A673 (cell line): ENCODE data around the gene ATP10A. TPM values are rescaled to one million over a fixed set of nuclear protein-coding genes. Genes with fewer than 3 reads are reported as not detected.

Experiments used
- BruUV-seq: library from RNA; stranded (reverse); fragments of 400-500 nt; replicated peaks from 2 replicates; lab custom pipeline; 2021; lab: Mats Ljungman, UMichigan
- CTCF ChIA-PET: fragments of 300-600 bp; sonication (Branson Sonifier 250); formaldehyde crosslinking; loops from one replicate; lab custom pipeline; 2022; ENCODE audit warnings: antibody characterized with exemption; lab: Charles Lee
- POLR2A ChIA-PET: fragments of 300-600 bp; sonication (Branson Sonifier 250); formaldehyde crosslinking; loops from one replicate; lab custom pipeline; 2022; ENCODE audit warnings: antibody characterized with exemption; ENCODE audit not compliant: low non-redundant PET; lab: Charles Lee
- DNase-seq: peaks from one replicate; pipeline ENCODE4 v3.0.0-alpha.2; 2015; ENCODE audit warnings: low spot score
- H3K27ac ChIP-seq: fragments of 200-600 bp; sonication (generic); 2 replicates; pipeline ENCODE4 v1.5.1; 2016; ENCODE audit warnings: mixed run types, low read depth, mild to moderate bottlenecking, mixed read lengths, antibody characterized with exemption, low read length; ENCODE audit not compliant: poor library complexity, severe bottlenecking
- H3K27me3 ChIP-seq: fragments of 200-600 bp; sonication (generic); replicated peaks from 2 replicates; pipeline ENCODE4 v1.6.1; 2017; ENCODE audit warnings: mixed run types, low read depth, mild to moderate bottlenecking, mixed read lengths, antibody characterized with exemption, low read length; ENCODE audit not compliant: insufficient read depth, poor library complexity
- H3K36me3 ChIP-seq: fragments of 200-600 bp; sonication (generic); 2 replicates; pipeline ENCODE4 v1.6.1; 2016; ENCODE audit warnings: mixed run types, mild to moderate bottlenecking, mixed read lengths, antibody characterized with exemption, low read length; ENCODE audit not compliant: insufficient read depth, poor library complexity, severe bottlenecking
- H3K4me1 ChIP-seq: fragments of 200-600 bp; sonication (generic); 2 replicates; pipeline ENCODE4 v1.6.1; 2017; ENCODE audit warnings: mixed run types, mild to moderate bottlenecking, mixed read lengths, antibody characterized with exemption, low read length; ENCODE audit not compliant: insufficient read depth, poor library complexity, severe bottlenecking
- H3K4me3 ChIP-seq: fragments of 200-600 bp; sonication (generic); 2 replicates; pipeline ENCODE4 v1.5.1; 2016; ENCODE audit warnings: low read depth, mixed run types, mild to moderate bottlenecking, mixed read lengths, low read length; ENCODE audit not compliant: poor library complexity, severe bottlenecking
- H3K9me3 ChIP-seq: fragments of 200-600 bp; sonication (generic); 2 replicates; pipeline ENCODE4 v1.6.1; 2016; ENCODE audit warnings: mixed run types, low read depth, mild to moderate bottlenecking, mixed read lengths, antibody characterized with exemption, low read length; ENCODE audit not compliant: poor library complexity, severe bottlenecking
- CTCF ChIP-seq: fragments of 300-800, 200-600 bp; sonication (generic); conservative IDR thresholded peaks from 2 replicates; pipeline ENCODE4 v1.5.1; 2017; ENCODE audit warnings: low read depth, mild to moderate bottlenecking, antibody characterized with exemption, low read length, moderate library complexity, mixed read lengths
- EZH2 ChIP-seq: fragments of 200-600 bp; sonication (generic); IDR thresholded peaks from 2 replicates; pipeline ENCODE4 v1.6.1; 2017; ENCODE audit warnings: borderline replicate concordance, low read depth, mild to moderate bottlenecking, mixed read lengths, antibody characterized with exemption, low read length; ENCODE audit not compliant: poor library complexity, severe bottlenecking
- intact Hi-C: fragments of 100-400 bp; cut with micrococcal nuclease; formaldehyde crosslinking; loops from one replicate; pipeline ENCODE4 v1.10.0; 2022; ENCODE audit not compliant: unreplicated experiment
- total RNA-seq: library from RNA; stranded (reverse); gene quantifications from 2 replicates; pipeline ENCODE4 v1.2.3, GENCODE V29; 2021

Gene ATP10A
- total RNA-seq, 1 experiment from 2014 or later, result not detected

- BruUV-seq, result no TSS peak
- intact Hi-C loops, result no loop called here
- TF ChIP-seq EZH2, result no peak
- ChIA-PET CTCF (no interaction called here), POLR2A (no interaction called here)
- no peak overlapping the region for H3K27ac ChIP-seq
- no peak for DNase-seq
- peaks cover 3% of the 10 kb centered on the region for H3K9me3 ChIP-seq
- no peak overlapping the region for H3K4me3 ChIP-seq
- H3K4me1 ChIP-seq, result no peaks in the 10 kb centered on the region
- no peaks in the 10 kb centered on the region for H3K36me3 ChIP-seq
- H3K27me3 ChIP-seq, result no peaks in the 10 kb centered on the region
These were observed 194.2 kb downstream of the ATP10A start for GRCh38 chr15:25668901-25669300.

DNA sequence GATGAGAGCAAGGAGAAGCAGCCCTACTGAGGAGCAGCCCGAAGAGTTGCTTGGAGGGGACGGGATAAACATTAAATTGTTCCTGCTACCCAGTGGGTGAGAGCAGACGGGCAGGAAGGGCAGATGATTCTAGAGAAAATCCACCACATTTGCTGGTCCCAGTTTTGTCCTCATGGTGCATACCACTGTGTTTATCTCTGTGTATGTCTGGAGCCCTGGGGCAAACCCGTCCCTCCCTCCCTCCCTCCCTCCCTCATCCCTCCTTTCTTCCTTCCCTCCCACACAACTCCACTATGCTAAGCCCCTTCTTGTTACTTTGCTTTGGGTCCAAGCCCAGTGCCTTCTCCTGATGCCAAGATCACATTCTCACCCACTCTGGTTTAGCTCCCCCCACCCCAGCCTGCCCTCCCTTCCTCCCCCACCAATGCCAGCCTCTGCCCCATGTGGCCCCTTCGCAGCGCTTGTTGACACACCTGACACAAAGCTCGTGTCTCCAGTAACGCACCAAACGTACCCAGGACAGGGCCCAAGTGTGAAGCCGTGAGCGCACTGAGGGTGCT is 194.8 kb downstream of the ATP10A start:
- CTCF ChIA-PET, result no interaction called here
- TF ChIP-seq EZH2 (no peak), CTCF (no peak)
- Histone ChIP-seq H3K27me3 (no peaks in the 10 kb centered on the region), H3K4me3 (no peak overlapping the region), H3K27ac (no peak overlapping the region), H3K36me3 (no peaks in the 10 kb centered on the region), H3K9me3 (peaks cover 3% of the 10 kb centered on the region), H3K4me1 (no peaks in the 10 kb centered on the region)
- intact Hi-C loops, result no loop called here
- DNase-seq, result no peak
- BruUV-seq, result no TSS peak
- POLR2A ChIA-PET, result no interaction called here

- DNase-seq, result no peak
- no peak overlapping the region for H3K27ac ChIP-seq
- H3K4me1 ChIP-seq, result no peaks in the 10 kb centered on the region
- peaks cover 3% of the 10 kb centered on the region for H3K9me3 ChIP-seq
- no peak overlapping the region for H3K4me3 ChIP-seq
- H3K27me3 ChIP-seq, result no peaks in the 10 kb centered on the region
- ChIA-PET POLR2A (no interaction called here), CTCF (no interaction called here)
- no peak for TF ChIP-seq EZH2
- no peak for TF ChIP-seq CTCF
- H3K36me3 ChIP-seq, result no peaks in the 10 kb centered on the region
- intact Hi-C loops, result no loop called here
- BruUV-seq, result no TSS peak
These were observed 195.3 kb downstream of the ATP10A start for GRCh38 chr15:25667829-25668228.

- Histone ChIP-seq H3K4me3 (no peak overlapping the region), H3K27me3 (no peaks in the 10 kb centered on the region), H3K9me3 (peaks cover 7% of the 10 kb centered on the region), H3K4me1 (no peaks in the 10 kb centered on the region), H3K36me3 (no peaks in the 10 kb centered on the region), H3K27ac (no peak overlapping the region)
- ChIA-PET POLR2A (no interaction called here), CTCF (no interaction called here)
- no peak for DNase-seq
- BruUV-seq, result no TSS peak
- intact Hi-C loops, result no loop called here
- TF ChIP-seq CTCF (no peak), EZH2 (no peak)
These were observed 197.2 kb downstream of the ATP10A start for GRCh38 chr15:25665913-25666312.
